HG03575 (cell line): ENCODE measurements around the gene RAB31.

Experiments
- ATAC-seq: cut with Tn5 transposase; IDR thresholded peaks from one replicate; pipeline ENCODE4 v1.9.1; 2021; ENCODE audit not compliant: unreplicated experiment, insufficient number of reproducible peaks, low FRiP score; ENCODE audit errors: extremely low read depth

RAB31 gene

GRCh38 chr18:9910071-9910470 is 202.0 kb downstream of the RAB31 start:
- ATAC-seq: no peak

GRCh38 chr18:9910661-9911060 is 202.6 kb downstream of the RAB31 start:
- ATAC-seq: no peak

GRCh38 chr18:9911226-9911625 is 203.1 kb downstream of the RAB31 start:
- no peak for ATAC-seq
